ENCODE results near the gene KATNAL1.

Gene KATNAL1

DNA sequence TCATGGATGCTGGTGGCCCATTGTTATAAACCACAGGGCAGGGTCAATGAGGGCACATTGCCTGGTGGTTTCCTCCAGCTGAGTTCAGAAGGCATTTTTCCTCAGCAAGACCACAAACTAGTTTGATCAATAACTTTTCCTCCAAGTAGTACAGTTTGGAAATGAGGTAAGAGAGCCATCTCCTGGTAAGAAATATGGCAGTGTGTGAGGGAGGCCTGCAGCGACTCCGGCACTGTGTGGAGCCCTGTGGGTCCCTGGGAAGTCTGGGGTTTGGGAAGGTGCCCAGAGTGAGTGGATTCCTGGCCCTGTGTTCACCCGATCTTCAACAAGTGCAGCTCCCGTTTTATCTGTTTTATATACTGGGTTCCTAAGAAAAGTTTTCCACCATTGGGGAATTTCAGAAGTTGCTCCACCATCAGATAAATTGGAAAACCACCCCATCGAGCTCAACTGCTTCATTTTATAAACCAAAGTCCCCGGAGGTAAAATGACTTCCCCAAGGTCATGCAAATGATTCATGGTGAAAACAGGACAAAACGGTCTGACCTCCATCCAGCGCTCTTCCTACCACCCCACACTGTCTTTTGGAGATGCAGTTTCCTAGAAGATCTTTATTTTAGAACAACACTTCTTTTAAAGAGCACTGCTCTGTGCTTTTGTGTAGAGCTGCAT is 148.4 kb downstream of the KATNAL1 start:
- no peak for DNase-seq

DNA sequence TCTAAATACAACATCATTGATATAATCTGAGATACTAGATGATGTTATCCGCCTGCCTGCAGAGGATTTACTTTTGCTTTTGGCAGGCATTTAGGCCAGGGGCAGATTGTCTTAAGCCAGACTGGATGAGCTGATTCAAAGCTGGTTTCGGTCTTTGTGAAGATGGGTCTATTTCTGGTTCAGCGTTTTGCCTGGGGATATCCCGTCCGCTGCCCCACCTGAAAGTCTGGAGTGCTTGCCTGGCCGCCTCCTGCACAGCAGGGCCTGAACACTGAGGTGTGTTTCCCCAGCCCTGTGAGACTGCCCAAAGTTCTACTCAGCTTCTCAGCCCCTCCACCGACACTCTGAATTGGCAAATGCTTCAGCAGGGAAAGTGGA is 149.7 kb downstream of the KATNAL1 start:
- no peak for DNase-seq

DNA sequence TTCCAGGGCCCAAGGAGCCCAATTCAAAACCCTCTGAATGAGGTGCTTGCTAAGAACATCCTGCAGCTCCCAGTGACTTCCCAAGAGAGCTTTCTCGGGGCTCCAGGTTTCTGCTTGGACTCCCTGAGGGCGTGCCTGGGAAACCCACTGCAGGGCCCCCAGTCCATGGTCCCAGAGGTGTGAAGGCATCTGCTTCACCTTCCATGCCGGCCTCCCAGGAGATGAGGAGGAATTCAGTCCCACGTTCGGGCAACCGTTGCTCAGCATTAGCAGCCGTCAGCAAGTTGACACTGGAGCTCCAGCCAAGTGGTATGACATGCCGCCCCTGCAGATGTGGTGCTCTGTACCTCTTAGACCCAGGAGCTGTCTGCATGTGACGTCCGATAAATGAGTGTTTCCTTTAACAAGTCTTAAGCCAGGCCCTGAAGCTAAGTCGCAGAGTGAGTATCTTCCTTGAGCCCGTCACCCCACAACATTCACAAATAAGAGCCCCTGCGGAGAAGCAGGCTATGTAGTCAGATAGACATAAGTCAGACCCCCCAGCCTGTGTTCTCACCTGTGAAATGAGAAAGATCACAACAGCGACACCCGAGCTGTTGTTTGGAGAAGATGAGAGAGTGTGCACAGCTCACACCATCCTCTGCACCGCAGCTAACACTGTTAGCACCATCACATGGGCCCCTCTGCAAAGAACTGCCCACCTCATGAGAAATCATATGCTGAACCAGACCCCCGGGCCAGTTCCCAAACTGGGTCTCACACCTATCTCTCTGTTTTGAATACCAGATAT is 150.3 kb downstream of the KATNAL1 start:
- no peak for DNase-seq

DNA sequence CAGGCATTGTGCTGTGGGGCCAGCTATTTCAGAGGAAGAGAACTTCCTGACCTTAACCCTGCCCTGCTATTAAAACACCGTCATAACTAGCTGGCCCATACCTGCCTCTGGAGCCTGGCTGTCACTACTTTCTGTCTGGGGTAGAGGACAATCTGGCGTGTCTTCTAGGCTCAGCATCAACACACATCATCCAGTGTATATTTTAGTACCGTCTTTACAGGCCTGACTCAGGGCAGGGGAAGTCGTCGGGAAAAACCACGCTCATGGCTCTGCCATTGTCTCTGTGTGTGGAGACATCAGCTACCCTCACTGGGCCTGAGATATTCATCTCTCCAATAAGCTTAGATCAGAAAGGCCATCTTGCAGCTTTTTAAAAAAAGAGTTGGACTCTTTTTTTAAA is 151.1 kb downstream of the KATNAL1 start:
- DNase-seq: no peak

DNA sequence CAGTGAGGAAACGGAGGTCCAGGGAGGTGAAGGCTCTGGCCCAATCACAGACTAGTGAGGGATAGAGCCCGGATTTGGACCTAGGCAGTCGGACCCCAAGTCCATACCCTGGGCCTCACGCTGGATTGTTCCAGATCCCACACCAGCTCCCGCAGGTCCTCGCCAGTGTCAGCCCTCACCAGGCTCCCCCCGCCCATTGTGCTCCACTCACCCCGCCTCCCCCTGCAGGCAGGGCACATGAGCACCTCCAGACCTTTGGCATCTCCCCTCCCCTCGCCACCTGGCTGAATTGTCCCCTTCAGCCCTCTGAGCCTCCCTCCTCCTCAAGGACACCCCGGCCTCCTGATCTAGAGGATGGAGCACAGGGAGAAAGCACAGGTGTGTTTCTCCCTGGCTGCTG is 152.4 kb downstream of the KATNAL1 start:
- DNase-seq: no peak

DNA sequence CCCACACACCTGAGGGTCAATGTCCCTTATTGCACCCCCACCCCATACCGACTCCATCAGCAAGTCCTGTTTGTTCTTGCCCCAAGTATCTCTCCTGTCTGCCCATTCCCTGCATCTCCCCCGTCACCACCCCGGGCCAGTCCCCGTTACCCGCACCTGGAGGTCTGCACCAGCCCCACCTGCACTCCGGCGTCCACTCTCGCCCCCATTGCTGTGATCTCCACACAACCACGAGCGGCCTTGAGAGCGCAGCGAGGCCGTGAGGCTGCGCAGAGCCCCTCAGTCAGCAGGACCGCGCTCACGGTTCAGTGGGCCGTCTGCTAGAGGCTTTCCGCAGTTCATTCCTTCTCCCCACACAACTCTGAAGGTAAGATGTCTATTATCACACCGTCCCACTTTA is 152.8 kb downstream of the KATNAL1 start:
- DNase-seq: no peak

DNA sequence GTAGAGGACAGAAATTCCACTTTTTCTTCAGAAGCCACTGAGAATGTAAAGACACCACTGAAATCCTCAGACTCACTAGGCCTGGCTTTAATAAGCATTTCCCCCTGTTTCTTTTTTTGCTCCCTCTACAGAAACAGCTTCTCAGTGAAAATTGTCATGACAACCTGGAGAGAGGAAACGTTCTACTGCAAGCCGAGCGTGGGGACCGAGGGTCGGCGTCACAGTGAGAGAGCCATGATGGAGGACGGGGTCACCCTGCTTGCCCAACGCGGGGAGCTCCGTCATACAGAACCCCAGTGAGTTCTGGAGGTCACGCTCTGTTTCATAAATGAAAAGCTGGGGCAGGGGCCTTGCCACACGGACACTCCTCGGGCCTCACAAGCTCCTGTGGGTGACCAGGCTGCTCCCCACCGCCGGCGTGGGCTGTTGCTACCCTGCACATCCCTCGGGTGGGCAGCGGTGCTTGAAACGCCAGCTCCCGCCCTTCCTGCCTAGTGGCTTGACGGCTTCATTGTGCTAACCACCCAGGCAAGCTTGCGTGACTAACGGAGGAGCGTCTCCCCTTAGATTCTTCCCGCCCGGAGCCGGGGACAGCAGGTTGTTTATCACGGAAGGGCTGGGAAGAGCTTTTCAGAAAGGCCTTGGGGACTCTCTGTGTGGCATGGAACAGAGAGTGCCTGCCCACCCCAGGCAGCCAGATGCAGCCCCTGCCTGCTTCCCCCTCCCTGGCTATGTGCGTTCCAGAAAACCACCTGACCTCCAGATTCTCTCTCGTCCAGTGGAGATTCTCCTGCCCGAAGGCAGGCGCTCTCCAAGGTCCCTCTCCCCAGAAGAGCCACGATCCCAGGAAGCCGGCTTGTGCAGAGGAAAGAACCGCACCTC is 153.6 kb downstream of the KATNAL1 start:
- no peak for DNase-seq
